ENCODE data around the gene FOXA2. TPM values are rescaled to one million over a fixed set of nuclear protein-coding genes. Genes with fewer than 3 reads are reported as not detected.

The FOXA2 gene
- total and polyA plus RNA-seq, 2 of the 13 experiments (the other 11 are each of a cell fraction or from before 2014, with no cell fraction given): 8.8 to 12.2 TPM

GRCh38 chr20:22584922-22585785, 782 bp upstream of the FOXA2 start (continued):
- no peak for TF ChIP-seq REST (IDR thresholded peaks at IDR 0.05; ENCODE audit: borderline replicate concordance in 1 of 2, low read depth in 1 of 2, low read length in 2 of 2)
- TF ChIP-seq NFKBIZ (CRISPR knock-in tag; IDR thresholded peaks at IDR 0.05): peak; percentile 93
- peak; percentile 89 for TF ChIP-seq SAP130 (CRISPR knock-in tag; IDR thresholded peaks at IDR 0.05; ENCODE audit: low read depth)
- TF ChIP-seq ZFP82 (CRISPR knock-in tag; IDR thresholded peaks at IDR 0.05; ENCODE audit: borderline replicate concordance): 0 out of 2 replicates have a peak, but pooled peaks have one; percentile 88
- no peak for TF ChIP-seq HCFC1 (IDR thresholded peaks at IDR 0.05; ENCODE audit: low read depth, low read length)
- TF ChIP-seq IKZF1 (IDR thresholded peaks at IDR 0.05): no peak
- peak; percentile 95 for TF ChIP-seq HIC2 (CRISPR knock-in tag; IDR thresholded peaks at IDR 0.05; ENCODE audit: low read depth)
- TF ChIP-seq PRDM4 (CRISPR knock-in tag; IDR thresholded peaks at IDR 0.05; ENCODE audit: borderline replicate concordance): no peak
- TF ChIP-seq MLX (CRISPR knock-in tag; IDR thresholded peaks at IDR 0.05): 0 out of 2 replicates have a peak, but pooled peaks have one; percentile 50
- no peak for TF ChIP-seq MTA3 (CRISPR knock-in tag; IDR thresholded peaks at IDR 0.05)
- peak; percentile 89; the same call in 1 of the 2 replicates for TF ChIP-seq ZSCAN20 (CRISPR knock-in tag; IDR thresholded peaks at IDR 0.05; ENCODE audit: borderline replicate concordance)
- no peak for TF ChIP-seq E2F2 (CRISPR knock-in tag; IDR thresholded peaks at IDR 0.05; ENCODE audit: borderline replicate concordance)
- no peak; the same call in 1 of the 2 replicates for TF ChIP-seq GLI4 (CRISPR knock-in tag; IDR thresholded peaks at IDR 0.05; ENCODE audit: borderline replicate concordance)
- TF ChIP-seq PCBP1 (IDR thresholded peaks at IDR 0.05; ENCODE audit: borderline replicate concordance, low read depth, low read length): no peak
- no peak for TF ChIP-seq ZNF20 (CRISPR knock-in tag; IDR thresholded peaks at IDR 0.05)
- peak; percentile 41; the same call in 1 of the 2 replicates for TF ChIP-seq ZSCAN12 (CRISPR knock-in tag; IDR thresholded peaks at IDR 0.05)
- peak; percentile 75; the same call in 1 of the 2 replicates for TF ChIP-seq ZNF547 (CRISPR knock-in tag; IDR thresholded peaks at IDR 0.05)
- TF ChIP-seq POLR2A (IDR thresholded peaks at IDR 0.05; ENCODE audit: insufficient read depth in 1 of 2, low read depth in 2 of 2, low read length in 2 of 2): peak; percentile 48 to 51; a peak in 2 of 4 replicates
- peak; percentile 78 for TF ChIP-seq XRCC5 (optimal IDR thresholded peaks at IDR 0.05; ENCODE audit: low read length)
